ENCODE data around the gene MTMR12.
A peak's percentile ranks its signal among the peaks of the same experiment; 100 is the strongest.

MTMR12 gene

GRCh38 chr5:32241034-32241783, 71.5 kb downstream of the MTMR12 start:
- no peak for DNase-seq (ENCODE audit: low read depth)
- TF ChIP-seq, protein P1, sequence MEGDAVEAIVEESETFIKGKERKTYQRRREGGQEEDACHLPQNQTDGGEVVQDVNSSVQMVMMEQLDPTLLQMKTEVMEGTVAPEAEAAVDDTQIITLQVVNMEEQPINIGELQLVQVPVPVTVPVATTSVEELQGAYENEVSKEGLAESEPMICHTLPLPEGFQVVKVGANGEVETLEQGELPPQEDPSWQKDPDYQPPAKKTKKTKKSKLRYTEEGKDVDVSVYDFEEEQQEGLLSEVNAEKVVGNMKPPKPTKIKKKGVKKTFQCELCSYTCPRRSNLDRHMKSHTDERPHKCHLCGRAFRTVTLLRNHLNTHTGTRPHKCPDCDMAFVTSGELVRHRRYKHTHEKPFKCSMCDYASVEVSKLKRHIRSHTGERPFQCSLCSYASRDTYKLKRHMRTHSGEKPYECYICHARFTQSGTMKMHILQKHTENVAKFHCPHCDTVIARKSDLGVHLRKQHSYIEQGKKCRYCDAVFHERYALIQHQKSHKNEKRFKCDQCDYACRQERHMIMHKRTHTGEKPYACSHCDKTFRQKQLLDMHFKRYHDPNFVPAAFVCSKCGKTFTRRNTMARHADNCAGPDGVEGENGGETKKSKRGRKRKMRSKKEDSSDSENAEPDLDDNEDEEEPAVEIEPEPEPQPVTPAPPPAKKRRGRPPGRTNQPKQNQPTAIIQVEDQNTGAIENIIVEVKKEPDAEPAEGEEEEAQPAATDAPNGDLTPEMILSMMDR (conservative IDR thresholded peaks at IDR 0.05; ENCODE audit: control insufficient read depth, insufficient read depth, low read depth, low read length) = no peak

GRCh38 chr5:32239385-32239784, 73.4 kb downstream of the MTMR12 start:
- TF ChIP-seq, protein P1 (conservative IDR thresholded peaks at IDR 0.05; ENCODE audit: control insufficient read depth, insufficient read depth, low read depth, low read length) = no peak
- no peak overlapping the region for H3K4me3 ChIP-seq (ENCODE audit: control insufficient read depth, low read depth, low read length)
- DNase-seq (ENCODE audit: low read depth) = no peak

More at GRCh38 chr5:32241034-32241783, 71.5 kb downstream of the MTMR12 start:
- no peak overlapping the region for H3K4me3 ChIP-seq (ENCODE audit: control insufficient read depth, low read depth, low read length)

DNA sequence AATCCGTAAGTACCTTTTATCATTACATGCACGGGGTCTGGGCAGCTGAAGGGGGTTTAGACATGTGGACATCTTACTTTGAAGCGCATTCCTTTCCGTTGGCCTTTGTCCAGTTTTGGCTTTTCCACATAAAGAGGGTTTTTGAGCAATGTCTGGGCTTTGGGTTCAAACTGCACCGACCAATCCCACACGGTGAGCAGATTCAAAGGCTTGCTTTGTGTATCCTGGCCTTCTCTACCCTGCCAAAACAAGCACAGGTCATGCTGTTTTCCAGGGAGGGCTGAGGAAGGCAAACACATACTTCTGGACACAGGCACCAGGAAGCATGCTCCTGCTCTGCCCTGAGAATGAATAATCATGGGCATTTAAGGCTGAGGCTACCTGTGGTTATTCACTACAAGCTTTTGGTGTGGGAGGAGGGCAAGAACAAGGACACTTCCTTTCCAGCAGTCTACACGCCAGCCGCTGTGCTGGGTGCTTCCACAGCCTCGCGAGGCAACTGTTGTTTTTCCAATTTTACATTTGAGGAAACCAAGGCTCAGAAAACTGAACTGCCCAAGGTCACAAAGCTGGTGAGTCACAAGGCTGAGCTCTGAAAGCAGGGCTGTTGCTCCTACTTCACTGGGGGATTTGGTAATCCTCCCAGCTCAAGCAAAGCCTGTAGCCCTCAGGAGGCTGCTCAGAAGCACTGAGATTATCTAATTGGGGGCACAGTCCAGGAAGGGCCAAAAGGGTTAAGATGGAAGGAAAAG, 78.9 kb downstream of the MTMR12 start:
- peak; percentile 67 for DNase-seq (ENCODE audit: low read depth)
- TF ChIP-seq, protein P1 (conservative IDR thresholded peaks at IDR 0.05; ENCODE audit: control insufficient read depth, insufficient read depth, low read depth, low read length) = no peak
- H3K4me3 ChIP-seq (ENCODE audit: control insufficient read depth, low read depth, low read length) = no peak overlapping the region

DNA sequence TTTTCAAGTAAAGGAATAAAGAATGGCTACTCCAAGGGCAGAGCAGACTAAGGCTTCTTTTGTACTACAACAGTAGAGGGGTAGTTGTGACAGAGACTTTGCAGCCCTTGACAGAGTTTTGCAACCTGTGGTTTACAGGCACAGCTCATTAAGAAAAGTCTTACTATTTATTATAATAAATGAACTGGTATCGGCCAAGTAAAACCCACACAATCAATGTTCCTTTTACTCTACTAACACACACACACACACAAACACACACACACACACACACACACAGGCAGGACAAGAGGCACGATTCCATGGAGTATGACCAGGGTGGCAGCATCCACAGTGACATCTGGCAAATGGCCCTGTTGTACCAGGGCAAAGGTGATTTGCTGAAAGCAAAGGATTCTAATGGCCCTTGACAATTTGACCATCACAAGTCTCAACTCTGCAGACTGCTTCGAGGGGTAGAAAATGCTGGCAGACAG, 79.5 kb downstream of the MTMR12 start:
- TF ChIP-seq, protein P1 (conservative IDR thresholded peaks at IDR 0.05; ENCODE audit: control insufficient read depth, insufficient read depth, low read depth, low read length) = no peak
- H3K4me3 ChIP-seq (ENCODE audit: control insufficient read depth, low read depth, low read length) = no peak overlapping the region
- no peak for DNase-seq (ENCODE audit: low read depth)

GRCh38 chr5:32232441-32233219, 80.1 kb downstream of the MTMR12 start:
- no peak overlapping the region for H3K4me3 ChIP-seq (ENCODE audit: control insufficient read depth, low read depth, low read length)
- TF ChIP-seq, protein P1 (conservative IDR thresholded peaks at IDR 0.05; ENCODE audit: control insufficient read depth, insufficient read depth, low read depth, low read length) = peak; percentile 74
- DNase-seq (ENCODE audit: low read depth) = peak; percentile 70

DNA sequence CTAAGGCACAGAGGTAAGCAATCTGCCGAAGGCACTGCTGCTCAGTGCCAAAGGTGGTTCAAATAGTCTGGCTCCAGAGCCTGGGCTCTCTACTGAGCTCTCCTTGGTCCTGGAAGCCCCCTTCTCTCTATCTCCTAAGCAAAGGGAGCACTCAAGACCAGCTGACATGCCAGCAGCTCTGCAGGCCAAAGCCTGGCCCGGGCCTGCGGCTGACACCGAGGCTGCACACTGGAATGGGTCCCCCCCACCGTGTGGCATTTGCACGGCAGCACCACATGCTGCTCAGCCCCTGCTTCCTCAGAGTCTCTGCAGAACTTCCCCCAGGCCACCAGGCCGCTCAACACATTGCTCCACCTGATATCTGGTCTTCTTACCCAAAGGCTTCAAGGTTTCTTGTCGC, 80.8 kb downstream of the MTMR12 start:
- H3K4me3 ChIP-seq (ENCODE audit: control insufficient read depth, low read depth, low read length) = no peak overlapping the region
- TF ChIP-seq, protein P1 (conservative IDR thresholded peaks at IDR 0.05; ENCODE audit: control insufficient read depth, insufficient read depth, low read depth, low read length) = no peak
- DNase-seq (ENCODE audit: low read depth) = no peak

All from fibroblast of mammary gland (primary cell).